ENCODE results near the gene ZNF621. TPM values are rescaled to one million over a fixed set of nuclear protein-coding genes. Genes with fewer than 3 reads are reported as not detected.
"Not testable (repeated sequence)": the region's sequence is repeated elsewhere in the genome, so short reads cannot be mapped to it uniquely, and the experiment has no call there.

ZNF621 gene
- total and polyA plus RNA-seq, 2 donors, result 10.9 to 22.8 TPM

- Histone ChIP-seq H3K4me1 (ENCODE audit: insufficient read depth) (no peaks in the 10 kb centered on the region), H3K27ac (ENCODE audit: low read depth) (no peak overlapping the region), H3K4me3 (ENCODE audit: low read depth, low read length) (no peak overlapping the region), H3K36me3 (ENCODE audit: insufficient read depth) (no peaks in the 10 kb centered on the region)
- WGBS, result 88% methylated on average over 5 of the region's 5 CpGs
- DNase-seq (ENCODE audit: extremely low spot score), result no peak
Observed at GRCh38 chr3:40516201-40516600, 8.6 kb upstream of the ZNF621 start.

GRCh38 chr3:40518067-40518466, 6.7 kb upstream of the ZNF621 start:
- Histone ChIP-seq H3K27ac (ENCODE audit: low read depth) (no peak overlapping the region), H3K36me3 (ENCODE audit: insufficient read depth) (no peaks in the 10 kb centered on the region), H3K4me1 (ENCODE audit: insufficient read depth) (no peaks in the 10 kb centered on the region), H3K4me3 (ENCODE audit: low read depth, low read length) (no peak overlapping the region)
- DNase-seq (ENCODE audit: extremely low spot score), result no peak
- 95% methylated on average over 1 of the region's 1 CpG for WGBS

- no peaks in the 10 kb centered on the region for H3K36me3 ChIP-seq (ENCODE audit: insufficient read depth)
- no peak overlapping the region for H3K4me3 ChIP-seq (ENCODE audit: low read depth, low read length)
- DNase-seq (ENCODE audit: extremely low spot score), result no peak
- H3K27ac ChIP-seq (ENCODE audit: low read depth), result no peak overlapping the region
- H3K4me1 ChIP-seq (ENCODE audit: insufficient read depth), result no peaks in the 10 kb centered on the region
- 91% methylated on average over 1 of the region's 1 CpG for WGBS
Observed at GRCh38 chr3:40518848-40519247, 5.9 kb upstream of the ZNF621 start.

GRCh38 chr3:40521254-40521653, 3.5 kb upstream of the ZNF621 start:
- Histone ChIP-seq H3K27ac (ENCODE audit: low read depth) (no peak overlapping the region), H3K4me1 (ENCODE audit: insufficient read depth) (peaks cover 2% of the 10 kb centered on the region), H3K36me3 (ENCODE audit: insufficient read depth) (no peaks in the 10 kb centered on the region), H3K4me3 (ENCODE audit: low read depth, low read length) (no peak overlapping the region)
- DNase-seq (ENCODE audit: extremely low spot score), result no peak
- WGBS, result 92% methylated on average over 3 of the region's 3 CpGs

GRCh38 chr3:40523781-40524180, 979 bp upstream of the ZNF621 start:
- Histone ChIP-seq H3K4me3 (ENCODE audit: low read depth, low read length) (no peak overlapping the region), H3K4me1 (ENCODE audit: insufficient read depth) (peaks cover 2% of the 10 kb centered on the region), H3K36me3 (ENCODE audit: insufficient read depth) (no peaks in the 10 kb centered on the region), H3K27ac (ENCODE audit: low read depth) (no peak overlapping the region)
- WGBS, result 45% methylated on average over 2 of the region's 2 CpGs
- no peak for DNase-seq (ENCODE audit: extremely low spot score)

- WGBS, result 26% methylated on average over 5 of the region's 5 CpGs
- Histone ChIP-seq H3K27ac (ENCODE audit: low read depth) (peak overlapping the region; percentile 89), H3K4me1 (ENCODE audit: insufficient read depth) (peaks cover 2% of the 10 kb centered on the region), H3K4me3 (ENCODE audit: low read depth, low read length) (peak overlapping the region; percentile 77), H3K36me3 (ENCODE audit: insufficient read depth) (no peaks in the 10 kb centered on the region)
- DNase-seq (ENCODE audit: extremely low spot score), result no peak
Observed at GRCh38 chr3:40524222-40524567, 565 bp upstream of the ZNF621 start.

GRCh38 chr3:40528426-40528825, 3.7 kb downstream of the ZNF621 start:
- Histone ChIP-seq H3K4me3 (ENCODE audit: low read depth, low read length) (no peak overlapping the region), H3K36me3 (ENCODE audit: insufficient read depth) (peaks cover 13% of the 10 kb centered on the region), H3K27ac (ENCODE audit: low read depth) (no peak overlapping the region), H3K4me1 (ENCODE audit: insufficient read depth) (peaks cover 2% of the 10 kb centered on the region)
- 96% methylated on average over 3 of the region's 3 CpGs for WGBS
- no peak for DNase-seq (ENCODE audit: extremely low spot score)

- DNase-seq (ENCODE audit: extremely low spot score), result no peak
- no peak overlapping the region for H3K4me3 ChIP-seq (ENCODE audit: low read depth, low read length)
- no peak overlapping the region for H3K27ac ChIP-seq (ENCODE audit: low read depth)
- H3K36me3 ChIP-seq (ENCODE audit: insufficient read depth), result peaks cover 13% of the 10 kb centered on the region
- H3K4me1 ChIP-seq (ENCODE audit: insufficient read depth), result no peaks in the 10 kb centered on the region
- 97% methylated on average over 5 of the region's 5 CpGs for WGBS
Observed at GRCh38 chr3:40532252-40532651, 7.5 kb downstream of the ZNF621 start.

- DNase-seq (ENCODE audit: extremely low spot score), result no peak
- Histone ChIP-seq H3K36me3 (ENCODE audit: insufficient read depth) (peaks cover 13% of the 10 kb centered on the region), H3K27ac (ENCODE audit: low read depth) (no peak overlapping the region), H3K4me1 (ENCODE audit: insufficient read depth) (no peaks in the 10 kb centered on the region), H3K4me3 (ENCODE audit: low read depth, low read length) (no peak overlapping the region)
Observed at GRCh38 chr3:40534283-40534682, 9.5 kb downstream of the ZNF621 start.

GRCh38 chr3:40546816-40547215, 22.1 kb downstream of the ZNF621 start:
- Histone ChIP-seq H3K27ac (ENCODE audit: low read depth) (no peak overlapping the region), H3K4me3 (ENCODE audit: low read depth, low read length) (no peak overlapping the region), H3K36me3 (ENCODE audit: insufficient read depth) (no peaks in the 10 kb centered on the region), H3K4me1 (ENCODE audit: insufficient read depth) (no peaks in the 10 kb centered on the region)
- no peak for DNase-seq (ENCODE audit: extremely low spot score)
- WGBS, result 29% methylated on average over 1 of the region's 1 CpG

GRCh38 chr3:40550167-40550566, 25.4 kb downstream of the ZNF621 start:
- no peak overlapping the region for H3K27ac ChIP-seq (ENCODE audit: low read depth)
- no peak for DNase-seq (ENCODE audit: extremely low spot score)
- H3K4me3 ChIP-seq (ENCODE audit: low read depth, low read length), result no peak overlapping the region
- no peaks in the 10 kb centered on the region for H3K4me1 ChIP-seq (ENCODE audit: insufficient read depth)
- 95% methylated on average over 1 of the region's 1 CpG for whole genome bisulfite sequencing
- no peaks in the 10 kb centered on the region for H3K36me3 ChIP-seq (ENCODE audit: insufficient read depth)

- no peaks in the 10 kb centered on the region for H3K4me1 ChIP-seq (ENCODE audit: insufficient read depth)
- DNase-seq (ENCODE audit: extremely low spot score), result no peak
- no peak overlapping the region for H3K4me3 ChIP-seq (ENCODE audit: low read depth, low read length)
- WGBS, result 74% methylated on average over 7 of the region's 7 CpGs
- H3K27ac ChIP-seq (ENCODE audit: low read depth), result no peak overlapping the region
- no peaks in the 10 kb centered on the region for H3K36me3 ChIP-seq (ENCODE audit: insufficient read depth)
Observed at GRCh38 chr3:40557575-40558161, 32.9 kb downstream of the ZNF621 start.

GRCh38 chr3:40562482-40562881, 37.7 kb downstream of the ZNF621 start:
- not testable (repeated sequence) for H3K4me3 ChIP-seq (ENCODE audit: low read depth, low read length); H3K27ac ChIP-seq (ENCODE audit: low read depth); H3K4me1 ChIP-seq (ENCODE audit: insufficient read depth); DNase-seq (ENCODE audit: extremely low spot score); H3K36me3 ChIP-seq (ENCODE audit: insufficient read depth)
- WGBS, result 78% methylated on average over 9 of the region's 9 CpGs

- not testable (repeated sequence) for H3K36me3 ChIP-seq (ENCODE audit: insufficient read depth); H3K4me1 ChIP-seq (ENCODE audit: insufficient read depth); H3K4me3 ChIP-seq (ENCODE audit: low read depth, low read length); DNase-seq (ENCODE audit: extremely low spot score); H3K27ac ChIP-seq (ENCODE audit: low read depth)
- 75% methylated on average over 5 of the region's 5 CpGs for WGBS
Observed at GRCh38 chr3:40565629-40566028, 40.9 kb downstream of the ZNF621 start.

- no peak for DNase-seq (ENCODE audit: extremely low spot score)
- 57% methylated on average over 4 of the region's 4 CpGs for WGBS
- H3K36me3 ChIP-seq (ENCODE audit: insufficient read depth), result no peaks in the 10 kb centered on the region
Observed at GRCh38 chr3:40566694-40567093, 41.9 kb downstream of the ZNF621 start.

More at GRCh38 chr3:40566694-40567093, 41.9 kb downstream of the ZNF621 start:
- H3K4me1 ChIP-seq (ENCODE audit: insufficient read depth), result no peaks in the 10 kb centered on the region
- H3K27ac ChIP-seq (ENCODE audit: low read depth), result no peak overlapping the region
- H3K4me3 ChIP-seq (ENCODE audit: low read depth, low read length), result no peak overlapping the region

Measured in urinary bladder (tissue), 4 donors.